Activated naive CD8-positive, alpha-beta T cell treated with anti-CD3 and anti-CD28 coated beads for 36 hours (primary cell): Measurements from ENCODE around the gene GCHFR. TPM values are rescaled to one million over a fixed set of nuclear protein-coding genes. Genes with fewer than 3 reads are reported as not detected.

Experiments
- DNase-seq: peaks from one replicate; pipeline ENCODE4 v3.0.0; 2021
- H3K27ac Mint-ChIP-seq: one replicate; pipeline ENCODE4 v1.8.0; 2022; ENCODE audit warnings: mild to moderate bottlenecking, moderate library complexity, mixed read lengths
- H3K27me3 Mint-ChIP-seq: one replicate; pipeline ENCODE4 v1.8.0; 2022; ENCODE audit warnings: mild to moderate bottlenecking, mixed read lengths
- H3K36me3 Mint-ChIP-seq: one replicate; pipeline ENCODE4 v1.8.0; 2021; ENCODE audit warnings: mild to moderate bottlenecking, mixed read lengths
- H3K4me1 Mint-ChIP-seq: one replicate; pipeline ENCODE4 v1.8.0; 2021; ENCODE audit warnings: mixed read lengths
- H3K4me3 Mint-ChIP-seq: one replicate; pipeline ENCODE4 v1.8.0; 2022; ENCODE audit warnings: mild to moderate bottlenecking, moderate library complexity, mixed read lengths
- H3K9me3 Mint-ChIP-seq: one replicate; pipeline ENCODE4 v1.8.0; 2022; ENCODE audit warnings: mixed read lengths
- total RNA-seq, 2 experiments: library from RNA; stranded (reverse); gene quantifications; one replicate each; pipeline ENCODE4 v1.2.3, GENCODE V29; 2021

The GCHFR gene
- total RNA-seq, 2 experiments from 2014 or later: 35.2 to 35.9 TPM

- H3K9me3 Mint-ChIP-seq: no peaks in the 10 kb centered on the region
- H3K27ac Mint-ChIP-seq: no peak overlapping the region
- peaks cover 55% of the 10 kb centered on the region for H3K4me1 Mint-ChIP-seq
These were observed 3.3 kb downstream of the GCHFR start for GRCh38 chr15:40766906-40767837.

GRCh38 chr15:40767838-40768500 is 4.1 kb downstream of the GCHFR start:
- Mint-ChIP-seq H3K4me3 (no peak overlapping the region), H3K27me3 (no peaks in the 10 kb centered on the region), H3K4me1 (peaks cover 52% of the 10 kb centered on the region)

More at GRCh38 chr15:40766906-40767837, 3.3 kb downstream of the GCHFR start:
- Mint-ChIP-seq H3K4me3 (no peak overlapping the region), H3K36me3 (peaks cover 5% of the 10 kb centered on the region), H3K27me3 (no peaks in the 10 kb centered on the region)
- DNase-seq: no peak

GRCh38 chr15:40768521-40769273 is 4.8 kb downstream of the GCHFR start:
- no peak for DNase-seq
- Mint-ChIP-seq H3K27me3 (no peaks in the 10 kb centered on the region), H3K9me3 (no peaks in the 10 kb centered on the region), H3K4me1 (peaks cover 45% of the 10 kb centered on the region), H3K4me3 (peak overlapping the region; percentile 65), H3K36me3 (peaks cover 5% of the 10 kb centered on the region), H3K27ac (peak overlapping the region; percentile 96)

More at GRCh38 chr15:40767838-40768500, 4.1 kb downstream of the GCHFR start:
- no peak for DNase-seq
- Mint-ChIP-seq H3K36me3 (peaks cover 5% of the 10 kb centered on the region), H3K27ac (peak overlapping the region; percentile 96), H3K9me3 (no peaks in the 10 kb centered on the region)

DNA sequence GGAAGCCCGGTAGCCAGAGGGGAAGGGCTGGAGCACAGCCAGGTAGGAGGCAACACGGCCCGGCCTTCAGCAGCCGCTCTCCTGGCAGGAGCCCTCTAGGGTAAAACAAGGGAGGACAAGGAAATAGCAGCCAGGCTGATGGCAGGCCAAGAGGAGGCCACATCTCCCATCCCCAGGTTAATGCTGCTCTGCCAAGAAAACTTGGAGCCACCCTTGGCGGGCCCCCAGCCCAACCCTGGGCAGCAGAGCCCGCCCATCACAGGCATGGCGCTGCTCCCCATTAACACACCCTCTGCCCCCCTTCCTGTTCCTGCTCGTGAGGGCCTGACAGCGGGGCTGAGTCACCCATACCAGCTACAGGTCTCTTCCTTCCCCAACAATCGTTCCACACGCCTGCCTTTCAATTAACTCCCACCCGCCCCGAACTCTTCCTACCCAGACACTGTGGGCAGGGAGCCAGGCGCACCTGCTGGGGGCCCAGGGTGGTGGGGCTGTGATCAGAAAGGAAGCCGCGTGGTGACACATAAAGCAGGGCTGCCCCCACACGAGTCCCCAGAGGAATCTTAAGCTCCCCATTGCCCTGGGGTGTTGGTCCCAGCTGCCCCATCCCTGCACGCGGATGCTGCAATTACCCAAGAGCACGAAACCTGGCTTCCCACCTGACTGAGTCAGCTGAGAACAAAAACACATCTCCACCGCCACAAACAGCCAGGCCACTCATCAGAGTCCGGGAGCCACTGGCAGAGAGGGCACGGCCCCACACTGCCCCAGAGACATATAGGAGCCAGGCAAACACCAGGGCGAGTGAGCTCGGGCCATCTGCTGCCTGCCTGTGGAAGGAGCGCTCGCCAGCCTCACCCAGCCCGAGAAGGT is 5.6 kb downstream of the GCHFR start, which contains the start of gene C15orf62:
C15orf62 (plus strand) TSS at position 707 of the 873 bp plus-strand sequence. CDS start 516 bp downstream, outside the sequence.
- peaks cover 43% of the 10 kb centered on the region for H3K4me1 Mint-ChIP-seq
- no peaks in the 10 kb centered on the region for H3K27me3 Mint-ChIP-seq
- peaks cover 5% of the 10 kb centered on the region for H3K36me3 Mint-ChIP-seq
- H3K9me3 Mint-ChIP-seq: no peaks in the 10 kb centered on the region
- peak within 1 kb of the TSS; percentile 65 for H3K4me3 Mint-ChIP-seq
- H3K27ac Mint-ChIP-seq: peak within 1 kb of the TSS; percentile 96
- DNase-seq: peak; percentile 83

GRCh38 chr15:40770147-40770721 is 6.4 kb downstream of the GCHFR start:
- Mint-ChIP-seq H3K27me3 (no peaks in the 10 kb centered on the region), H3K4me3 (peak overlapping the region; percentile 65), H3K9me3 (no peaks in the 10 kb centered on the region), H3K27ac (peak overlapping the region; percentile 96), H3K4me1 (peaks cover 37% of the 10 kb centered on the region), H3K36me3 (peaks cover 3% of the 10 kb centered on the region)
- DNase-seq: no peak

DNA sequence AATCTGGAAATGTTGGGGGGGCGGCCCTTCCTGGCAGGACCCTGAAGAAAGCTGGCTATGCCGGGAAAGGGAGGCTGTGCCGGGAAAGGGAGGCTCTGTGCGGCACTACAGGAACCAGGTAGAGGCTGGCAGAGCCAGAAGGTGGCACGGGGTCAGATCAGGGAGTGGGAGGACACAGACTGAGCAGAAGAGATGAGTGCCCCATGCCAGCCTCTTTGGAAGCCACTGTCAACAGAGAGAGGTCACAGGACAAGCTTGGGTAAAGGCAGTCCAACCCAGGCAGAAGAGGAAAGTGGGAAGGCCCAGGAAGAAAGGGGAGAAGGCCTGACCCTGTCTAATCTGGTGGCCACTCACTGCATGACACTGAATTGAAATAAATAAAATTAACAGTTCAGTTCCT is 7.4 kb downstream of the GCHFR start:
- Mint-ChIP-seq H3K4me1 (peaks cover 28% of the 10 kb centered on the region), H3K4me3 (no peak overlapping the region), H3K27ac (no peak overlapping the region), H3K9me3 (no peaks in the 10 kb centered on the region), H3K27me3 (no peaks in the 10 kb centered on the region), H3K36me3 (peaks cover 3% of the 10 kb centered on the region)
- DNase-seq: no peak

- no peak overlapping the region for H3K27ac Mint-ChIP-seq
- H3K27me3 Mint-ChIP-seq: no peaks in the 10 kb centered on the region
- peaks cover 31% of the 10 kb centered on the region for H3K4me1 Mint-ChIP-seq
- H3K4me3 Mint-ChIP-seq: no peak overlapping the region
- H3K36me3 Mint-ChIP-seq: peaks cover 9% of the 10 kb centered on the region
- DNase-seq: no peak
- no peaks in the 10 kb centered on the region for H3K9me3 Mint-ChIP-seq
These were observed 8.1 kb downstream of the GCHFR start for GRCh38 chr15:40772014-40772413.

DNA sequence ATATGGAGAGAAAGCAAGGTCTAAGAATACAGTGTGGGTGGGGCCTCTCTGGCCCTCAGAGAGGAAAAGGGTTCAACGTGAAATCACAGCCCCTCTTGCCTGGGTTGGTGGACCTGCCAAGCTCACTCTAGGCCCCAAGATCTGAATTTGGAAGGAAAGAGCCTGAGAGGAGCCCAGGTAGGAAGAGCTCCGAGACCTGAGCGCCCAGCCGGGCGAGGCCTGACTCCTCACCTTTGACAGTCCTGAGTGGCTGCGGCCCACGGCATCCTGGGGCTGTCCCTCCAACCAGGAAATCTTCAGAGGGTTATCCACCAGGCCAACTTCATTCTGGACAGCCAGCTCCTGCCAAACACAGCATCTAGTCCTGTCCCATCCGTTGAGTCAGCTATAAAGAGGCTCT is 9.6 kb downstream of the GCHFR start:
- Mint-ChIP-seq H3K27me3 (no peaks in the 10 kb centered on the region), H3K4me3 (no peak overlapping the region), H3K36me3 (peaks cover 13% of the 10 kb centered on the region), H3K27ac (no peak overlapping the region), H3K4me1 (peaks cover 28% of the 10 kb centered on the region), H3K9me3 (no peaks in the 10 kb centered on the region)
- DNase-seq: no peak

DNA sequence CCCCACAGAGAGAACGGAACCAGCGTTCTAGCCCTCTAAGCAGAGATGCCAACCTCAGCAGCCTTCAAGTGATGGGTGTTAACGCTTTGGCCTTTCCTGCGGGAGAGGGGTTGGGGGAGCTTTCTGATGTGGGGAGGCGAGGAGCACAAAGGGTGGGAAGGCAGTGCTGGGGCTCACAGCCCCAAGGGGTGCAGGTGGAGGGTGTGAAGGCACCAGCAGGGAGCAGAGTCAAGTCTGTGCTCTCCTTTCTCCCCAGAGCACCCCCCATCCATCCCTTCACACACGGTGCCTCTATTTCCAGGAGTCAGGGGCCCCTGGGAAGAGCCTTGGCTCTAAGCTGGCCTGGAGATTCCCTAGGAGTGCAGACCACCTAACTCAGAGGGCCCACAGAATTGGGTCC is 10.0 kb downstream of the GCHFR start:
- Mint-ChIP-seq H3K9me3 (no peaks in the 10 kb centered on the region), H3K27me3 (no peaks in the 10 kb centered on the region), H3K36me3 (peaks cover 13% of the 10 kb centered on the region), H3K27ac (no peak overlapping the region), H3K4me1 (peaks cover 24% of the 10 kb centered on the region), H3K4me3 (no peak overlapping the region)
- no peak for DNase-seq

DNA sequence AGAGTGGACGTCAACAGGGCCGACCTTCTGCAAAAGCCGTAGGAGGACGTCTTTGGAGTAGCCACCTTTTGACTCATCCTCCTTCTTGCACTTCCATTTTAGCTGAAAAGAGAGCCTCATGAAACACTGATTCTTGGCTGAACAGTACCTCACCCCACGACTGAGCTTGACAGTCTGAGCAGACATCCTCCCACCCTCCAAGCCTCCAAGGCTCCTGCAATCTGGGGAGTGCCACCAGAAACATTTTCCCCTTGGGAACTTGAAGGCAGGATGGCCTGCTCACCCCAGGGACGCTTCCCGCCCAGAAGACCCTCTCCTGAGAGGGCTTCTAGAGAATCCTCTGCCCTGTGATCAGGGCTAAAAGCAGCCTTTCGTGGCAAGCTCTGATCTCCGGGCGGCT is 11.1 kb downstream of the GCHFR start:
- H3K27me3 Mint-ChIP-seq: no peaks in the 10 kb centered on the region
- peaks cover 14% of the 10 kb centered on the region for H3K4me1 Mint-ChIP-seq
- no peak overlapping the region for H3K4me3 Mint-ChIP-seq
- H3K9me3 Mint-ChIP-seq: no peaks in the 10 kb centered on the region
- H3K27ac Mint-ChIP-seq: no peak overlapping the region
- no peak for DNase-seq
- peaks cover 19% of the 10 kb centered on the region for H3K36me3 Mint-ChIP-seq

- H3K4me1 Mint-ChIP-seq: peaks cover 8% of the 10 kb centered on the region
- no peak overlapping the region for H3K27ac Mint-ChIP-seq
These were observed 12.1 kb downstream of the GCHFR start for GRCh38 chr15:40775740-40776536.

DNA sequence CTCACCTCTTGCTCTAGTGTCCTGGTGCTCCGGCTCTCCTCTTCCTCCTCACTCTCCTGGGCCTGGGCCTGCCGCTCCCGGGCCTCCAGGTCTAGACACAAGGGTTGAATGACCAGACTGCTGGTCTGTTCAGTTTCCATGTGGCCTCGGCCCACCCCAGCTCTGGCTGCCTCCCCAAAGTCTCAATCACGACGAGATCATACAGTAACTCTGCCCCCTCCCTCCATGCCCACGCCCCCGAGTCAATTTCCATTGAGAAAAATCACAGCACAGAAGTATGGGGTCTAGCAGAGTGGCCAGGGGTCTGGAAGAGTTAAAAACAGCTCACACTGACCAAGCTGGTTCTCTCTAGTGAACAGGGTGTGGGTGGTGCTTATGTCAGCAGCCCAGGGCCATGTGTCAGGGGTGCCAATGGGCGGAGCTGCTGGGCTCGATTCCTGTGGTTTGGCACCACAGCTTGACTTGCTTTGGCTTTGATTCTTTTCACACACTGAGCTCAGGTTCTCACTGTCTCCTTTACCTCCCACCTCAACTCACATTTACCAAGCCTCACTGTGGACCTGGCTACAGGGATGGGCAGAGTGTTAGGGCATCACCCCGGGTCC is 12.8 kb downstream of the GCHFR start:
- Mint-ChIP-seq H3K4me3 (no peak overlapping the region), H3K36me3 (peaks cover 19% of the 10 kb centered on the region), H3K27ac (no peak overlapping the region), H3K4me1 (peaks cover 8% of the 10 kb centered on the region), H3K9me3 (no peaks in the 10 kb centered on the region), H3K27me3 (no peaks in the 10 kb centered on the region)
- peak; percentile 35 for DNase-seq

More at GRCh38 chr15:40775740-40776536, 12.1 kb downstream of the GCHFR start:
- no peak for DNase-seq
- no peaks in the 10 kb centered on the region for H3K9me3 Mint-ChIP-seq
- no peak overlapping the region for H3K4me3 Mint-ChIP-seq
- H3K36me3 Mint-ChIP-seq: peaks cover 19% of the 10 kb centered on the region
- no peaks in the 10 kb centered on the region for H3K27me3 Mint-ChIP-seq
